Activated CD4-positive, alpha-beta memory T cell treated with anti-CD3 and anti-CD28 coated beads, Interleukin-2, amount 10 ng/mL, durations not matched to agents 7 days and 5 days (primary cell): Measurements from ENCODE around the gene MPDU1. TPM values are rescaled to one million over a fixed set of nuclear protein-coding genes. Genes with fewer than 3 reads are reported as not detected.
A peak's percentile ranks its signal among the peaks of the same experiment; 100 is the strongest.
"Not testable (repeated sequence)": the region's sequence is repeated elsewhere in the genome, so short reads cannot be mapped to it uniquely, and the experiment has no call there.

Experiments
- CTCF ChIA-PET: fragments of 350-600 bp; sonication (Branson Sonifier 250); formaldehyde crosslinking; loops from one replicate; lab custom pipeline; 2021; ENCODE audit warnings: antibody characterized with exemption, inconsistent platforms; lab: Charles Lee
- POLR2A ChIA-PET: fragments of 350-600 bp; sonication (Branson Sonifier 250); formaldehyde crosslinking; loops from one replicate; lab custom pipeline; 2021; ENCODE audit warnings: antibody characterized with exemption; lab: Charles Lee
- DNase-seq: peaks from one replicate; pipeline ENCODE4 v3.0.0-alpha.2; 2020
- H3K27ac Mint-ChIP-seq: one replicate; pipeline ENCODE4 v1.8.0; 2021; ENCODE audit warnings: mild to moderate bottlenecking, mixed read lengths
- H3K27me3 Mint-ChIP-seq: one replicate; pipeline ENCODE4 v1.8.0; 2021; ENCODE audit warnings: mixed read lengths
- H3K36me3 Mint-ChIP-seq: one replicate; pipeline ENCODE4 v1.8.0; 2021; ENCODE audit warnings: low read depth, mixed read lengths
- H3K4me1 Mint-ChIP-seq: one replicate; pipeline ENCODE4 v1.8.0; 2021; ENCODE audit warnings: mixed read lengths
- H3K4me3 Mint-ChIP-seq: one replicate; pipeline ENCODE4 v1.8.0; 2021; ENCODE audit warnings: mild to moderate bottlenecking, mixed read lengths
- H3K9me3 Mint-ChIP-seq: one replicate; pipeline ENCODE4 v1.8.0; 2021; ENCODE audit warnings: mixed read lengths
- total RNA-seq, 2 experiments: library from RNA; stranded (reverse); gene quantifications; one replicate each; pipeline ENCODE4 v1.2.3, GENCODE V29; 2021

MPDU1 gene
- total RNA-seq, 2 experiments from 2014 or later, result 54.1 to 58.6 TPM

DNA sequence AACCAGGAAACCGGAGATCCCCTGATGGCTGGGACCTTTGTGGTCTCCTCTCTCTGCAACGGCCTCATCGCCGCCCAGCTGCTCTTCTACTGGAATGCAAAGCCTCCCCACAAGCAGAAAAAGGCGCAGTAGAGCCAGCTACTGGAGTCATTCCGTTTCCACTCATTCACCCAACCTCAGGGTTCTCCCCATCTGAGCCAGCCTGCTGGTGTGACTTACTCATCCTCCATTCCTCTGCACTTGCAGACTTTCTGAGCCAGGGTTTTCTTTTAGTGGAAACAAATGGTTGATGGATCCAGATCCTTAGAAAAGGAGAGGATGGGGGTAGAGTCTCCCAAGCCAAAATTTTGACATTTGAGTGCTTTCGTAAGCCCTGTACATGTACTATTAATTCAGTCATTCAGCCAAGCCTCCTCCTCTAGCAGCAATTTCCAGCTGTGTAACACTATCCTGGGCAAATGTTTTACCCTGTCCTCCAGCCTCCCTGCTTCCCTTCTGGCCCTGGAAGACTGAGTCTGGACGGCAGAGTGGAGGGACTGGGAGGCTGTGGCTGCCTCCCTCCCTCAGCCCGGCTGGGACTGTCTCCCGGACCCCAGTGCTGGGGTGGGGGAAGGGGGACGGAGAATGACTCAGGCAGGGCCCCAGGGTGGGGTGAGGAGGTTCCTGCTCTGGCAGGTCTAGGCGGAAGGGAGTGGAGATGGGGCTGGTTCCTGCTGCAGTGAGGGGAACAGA, 3.9 kb downstream of the MPDU1 start:
- peaks cover 42% of the 10 kb centered on the region for H3K36me3 Mint-ChIP-seq
- ChIA-PET POLR2A (interaction anchor here (5.1 to 8.7 kb wide), 2 partner anchors 15 to 99 kb away, joined by 129 to 169 read pairs; partner anchors contain the start of genes TP53 and WRAP53), CTCF (interaction anchor here (0.9 to 1.5 kb wide), 2 partner anchors 156 to 231 kb away, joined by 5 read pairs; no protein-coding TSS in a partner anchor)
- no peaks in the 10 kb centered on the region for H3K27me3 Mint-ChIP-seq
- no peaks in the 10 kb centered on the region for H3K9me3 Mint-ChIP-seq
- H3K4me3 Mint-ChIP-seq, result no peak overlapping the region
- DNase-seq, result no peak
- H3K27ac Mint-ChIP-seq, result peak overlapping the region; percentile 35
- H3K4me1 Mint-ChIP-seq, result peaks cover 30% of the 10 kb centered on the region

DNA sequence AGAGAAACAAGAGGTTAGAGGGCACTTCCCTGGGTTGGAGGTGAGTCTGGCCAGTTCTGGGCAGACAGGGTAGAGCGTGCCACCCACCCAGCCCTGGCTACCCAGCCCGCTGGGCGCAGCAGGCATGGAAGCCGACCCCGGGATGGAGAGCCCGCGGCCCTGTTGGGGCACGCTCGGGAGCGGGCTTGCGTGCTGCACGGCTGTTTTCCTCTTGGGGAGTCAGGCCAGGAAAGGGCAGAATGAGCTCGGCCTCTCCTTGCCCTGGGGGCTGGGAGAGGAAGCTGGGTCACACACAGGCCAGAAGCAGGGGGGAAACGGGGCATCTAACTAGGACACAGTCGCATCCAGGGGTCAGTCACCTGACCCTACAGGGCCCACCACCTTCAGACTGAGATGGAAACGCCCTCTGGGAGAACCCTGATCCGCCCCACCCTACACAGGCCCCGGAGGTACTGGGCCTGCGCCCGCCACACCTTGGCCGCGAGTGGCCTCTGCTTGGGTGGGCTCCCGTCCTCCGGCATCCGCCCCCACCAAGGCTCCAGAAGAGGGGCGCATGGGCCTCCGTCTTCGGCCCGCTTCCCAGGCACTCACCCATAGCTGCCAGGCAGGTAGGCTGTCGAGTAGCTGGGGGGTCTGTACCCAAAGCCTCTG, 5.0 kb downstream of the MPDU1 start:
- no peaks in the 10 kb centered on the region for H3K9me3 Mint-ChIP-seq
- no peak overlapping the region for H3K27ac Mint-ChIP-seq
- CTCF ChIA-PET, result interaction anchor here (0.6 to 2.4 kb wide), 24 partner anchors 8 to 238 kb away, joined by 3 to 24 read pairs (median 4); partner anchors contain the start of genes CHRNB1, FXR2, SENP3 and TMEM256
- no peak overlapping the region for H3K4me3 Mint-ChIP-seq
- peaks cover 51% of the 10 kb centered on the region for H3K36me3 Mint-ChIP-seq
- H3K4me1 Mint-ChIP-seq, result peaks cover 22% of the 10 kb centered on the region
- DNase-seq, result no peak
- POLR2A ChIA-PET, result interaction anchor here (1.0 to 2.3 kb wide), 7 partner anchors 9 to 103 kb away, joined by 3 to 17 read pairs (median 3); partner anchors contain the start of genes CD68, TP53 and WRAP53
- H3K27me3 Mint-ChIP-seq, result no peaks in the 10 kb centered on the region

DNA sequence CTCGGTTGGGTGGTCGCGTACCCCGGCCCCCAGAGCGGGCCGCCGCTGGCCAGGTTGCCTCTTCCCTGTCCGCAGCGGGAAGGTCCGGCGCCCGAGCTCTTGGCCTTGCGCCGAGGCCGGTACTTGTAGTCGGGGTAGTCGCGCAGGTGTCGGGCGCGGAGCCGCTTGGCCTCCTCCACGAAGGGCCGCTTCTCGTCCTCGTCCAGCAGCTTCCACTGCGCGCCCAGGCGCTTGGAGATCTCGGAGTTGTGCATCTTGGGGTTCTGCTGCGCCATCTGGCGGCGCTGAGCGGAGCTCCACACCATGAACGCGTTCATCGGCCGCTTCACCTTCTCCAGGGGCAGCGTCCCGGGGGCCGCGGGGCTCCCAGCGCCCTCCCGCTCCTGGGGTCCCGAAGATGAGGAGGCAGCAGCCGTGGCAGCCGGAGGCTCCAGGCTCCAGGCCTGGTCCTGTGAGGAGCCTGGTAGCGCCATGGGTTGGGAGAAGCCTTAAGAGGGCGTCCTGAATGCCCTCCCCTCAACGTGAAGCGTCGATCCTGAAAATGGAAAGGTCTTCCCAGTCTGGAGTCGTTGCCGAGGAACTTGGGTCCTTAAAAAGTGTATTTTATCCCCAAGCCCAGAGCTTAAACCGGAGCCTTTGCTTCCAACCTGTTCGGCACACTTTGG, 5.7 kb downstream of the MPDU1 start:
- ChIA-PET POLR2A (interaction anchor here (1.0 to 2.3 kb wide), 8 partner anchors 9 to 104 kb away, joined by 3 to 17 read pairs (median 4); partner anchors contain the start of genes CD68, TP53 and WRAP53), CTCF (interaction anchor here (0.6 to 2.4 kb wide), 26 partner anchors 9 to 253 kb away, joined by 3 to 24 read pairs (median 4); partner anchors contain the start of genes ACAP1, CHRNB1, FXR2 and SENP3)
- peaks cover 58% of the 10 kb centered on the region for H3K36me3 Mint-ChIP-seq

GRCh38 chr17:7589891-7590691, 6.4 kb downstream of the MPDU1 start, which contains the start of gene SOX15:
SOX15 (minus strand) TSS chr17:7590094; CDS start chr17:7589676, 418 bp downstream.
- peaks cover 61% of the 10 kb centered on the region for H3K36me3 Mint-ChIP-seq
- peak within 1 kb of the TSS; percentile 26 for H3K27ac Mint-ChIP-seq

More for the DNA sequence above, 5.7 kb downstream of the MPDU1 start:
- Mint-ChIP-seq H3K27ac (peak overlapping the region; percentile 26), H3K4me1 (peaks cover 22% of the 10 kb centered on the region), H3K9me3 (no peaks in the 10 kb centered on the region), H3K27me3 (no peaks in the 10 kb centered on the region), H3K4me3 (no peak overlapping the region)
- peak; percentile 71 for DNase-seq

DNA sequence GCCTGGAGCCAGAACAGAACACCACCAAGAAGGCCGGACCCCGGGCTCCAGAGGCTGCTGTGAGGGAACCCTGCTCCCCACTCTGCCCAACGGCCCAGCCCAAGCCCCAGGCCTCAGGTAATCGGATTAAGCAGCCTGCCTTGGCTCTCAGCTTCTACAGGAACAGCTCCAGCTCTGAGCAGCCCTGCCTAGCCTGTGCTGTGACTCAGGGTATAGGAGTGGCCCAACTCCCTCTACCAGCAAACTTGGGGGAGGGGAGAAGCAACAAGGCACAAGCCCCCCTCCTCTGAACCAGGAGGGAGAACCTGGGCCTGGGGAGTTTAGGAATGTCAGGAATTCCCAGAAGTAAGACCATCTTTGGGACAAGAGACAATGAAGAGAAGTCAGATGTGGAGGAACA, 7.1 kb downstream of the MPDU1 start:
- Mint-ChIP-seq H3K4me3 (no peak overlapping the region), H3K4me1 (peaks cover 9% of the 10 kb centered on the region), H3K36me3 (peaks cover 64% of the 10 kb centered on the region), H3K9me3 (no peaks in the 10 kb centered on the region), H3K27me3 (no peaks in the 10 kb centered on the region), H3K27ac (no peak overlapping the region)
- ChIA-PET CTCF (interaction anchor here (0.7 to 2.4 kb wide), 4 partner anchors 11 to 97 kb away, joined by 3 to 12 read pairs (median 8); partner anchors contain the start of genes SENP3 and TP53), POLR2A (interaction anchor here (0.8 to 2.1 kb wide), 4 partner anchors 11 to 97 kb away, joined by 3 to 8 read pairs (median 6); partner anchors contain the start of genes CD68, TP53 and WRAP53)
- no peak for DNase-seq

More at GRCh38 chr17:7589891-7590691, 6.4 kb downstream of the MPDU1 start, which contains the start of gene SOX15:
- no peak for DNase-seq
- POLR2A ChIA-PET, result interaction anchor here (0.8 to 2.3 kb wide), 7 partner anchors 10 to 98 kb away, joined by 3 to 17 read pairs (median 4); partner anchors contain the start of genes CD68, TP53 and WRAP53
- H3K4me1 Mint-ChIP-seq, result peaks cover 16% of the 10 kb centered on the region
- H3K9me3 Mint-ChIP-seq, result no peaks in the 10 kb centered on the region
- CTCF ChIA-PET, result interaction anchor here (0.7 to 2.4 kb wide), 22 partner anchors 9 to 254 kb away, joined by 3 to 24 read pairs (median 4); partner anchors contain the start of genes ACAP1, CHRNB1, FXR2 and SENP3
- H3K27me3 Mint-ChIP-seq, result no peaks in the 10 kb centered on the region
- H3K4me3 Mint-ChIP-seq, result no peak within 1 kb of the TSS

DNA sequence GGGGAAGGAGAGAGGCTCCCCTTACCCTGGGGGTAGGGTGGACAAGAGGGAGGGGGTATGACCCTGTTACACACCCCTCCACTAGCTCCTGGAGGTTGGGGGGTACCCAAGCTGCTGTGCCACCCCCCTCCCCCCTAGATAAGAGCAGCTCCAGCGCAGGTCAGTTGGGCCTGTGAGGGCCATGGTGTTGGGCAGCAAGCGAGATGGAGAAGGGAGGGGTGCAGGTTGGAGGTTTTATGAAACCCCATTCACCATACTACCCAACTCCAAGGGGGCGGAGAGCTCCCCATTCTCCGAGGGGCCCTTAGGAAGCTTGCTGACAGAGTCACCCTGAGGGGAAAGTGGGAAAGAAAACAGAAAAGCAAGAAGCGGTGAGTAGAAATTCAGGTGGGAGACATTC, 7.9 kb downstream of the MPDU1 start:
- no peak for DNase-seq
- Mint-ChIP-seq H3K4me3 (no peak overlapping the region), H3K9me3 (no peaks in the 10 kb centered on the region), H3K27me3 (no peaks in the 10 kb centered on the region), H3K4me1 (peaks cover 4% of the 10 kb centered on the region), H3K27ac (no peak overlapping the region), H3K36me3 (peaks cover 68% of the 10 kb centered on the region)
- POLR2A ChIA-PET, result interaction anchor here (1.4 kb wide), 1 partner anchor 13 kb away, joined by 3 read pairs; the partner anchor contains the start of gene CD68
- CTCF ChIA-PET, result no interaction called here

DNA sequence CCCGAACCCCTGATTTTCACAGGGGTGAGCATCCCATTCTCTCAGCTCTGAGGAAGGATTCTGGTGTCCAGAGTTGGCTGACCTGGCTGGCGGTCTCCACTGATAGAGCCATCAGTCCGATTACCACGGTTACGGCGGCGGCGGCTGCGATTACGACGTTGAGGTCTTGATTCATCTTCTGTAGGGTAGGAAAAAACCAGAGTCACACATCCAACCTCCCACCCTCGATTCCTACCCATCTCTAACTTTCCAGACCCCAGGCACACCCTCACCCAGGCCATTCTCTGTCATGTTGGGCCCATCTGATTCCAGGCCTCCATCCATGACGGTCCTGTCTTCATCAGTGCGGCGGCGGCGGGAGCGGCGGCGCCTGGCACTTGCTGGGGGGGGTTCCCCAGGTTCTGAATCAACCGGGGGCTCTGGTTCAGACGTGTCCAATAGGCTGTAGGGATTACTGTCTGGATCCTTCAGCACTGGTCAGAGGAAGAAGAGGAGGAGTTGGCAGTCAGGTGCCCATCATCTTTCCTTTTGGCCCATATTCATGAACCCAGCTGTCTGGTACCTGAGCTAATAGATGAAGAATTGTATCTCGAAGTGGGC, 8.9 kb downstream of the MPDU1 start:
- no peak overlapping the region for H3K4me3 Mint-ChIP-seq
- no peak overlapping the region for H3K27ac Mint-ChIP-seq
- no peak for DNase-seq
- no peaks in the 10 kb centered on the region for H3K9me3 Mint-ChIP-seq
- no peaks in the 10 kb centered on the region for H3K27me3 Mint-ChIP-seq
- CTCF ChIA-PET, result interaction anchor here (0.6 kb wide), 1 partner anchor 23 kb away, joined by 3 read pairs; no protein-coding TSS in a partner anchor
- peaks cover 2% of the 10 kb centered on the region for H3K4me1 Mint-ChIP-seq
- POLR2A ChIA-PET, result interaction anchor here (1.1 to 3.1 kb wide), 3 partner anchors 8 to 95 kb away, joined by 3 to 21 read pairs (median 4); partner anchors contain the start of genes CD68, MPDU1 and TP53
- peaks cover 66% of the 10 kb centered on the region for H3K36me3 Mint-ChIP-seq

- H3K4me1 Mint-ChIP-seq, result peaks cover 2% of the 10 kb centered on the region
- no peaks in the 10 kb centered on the region for H3K9me3 Mint-ChIP-seq
- H3K27me3 Mint-ChIP-seq, result no peaks in the 10 kb centered on the region
- ChIA-PET POLR2A (interaction anchor here (1.1 to 3.1 kb wide), 2 partner anchors 9 to 94 kb away, joined by 4 to 21 read pairs; partner anchors contain the start of genes MPDU1 and TP53), CTCF (no interaction called here)
- no peak overlapping the region for H3K27ac Mint-ChIP-seq
- no peak overlapping the region for H3K4me3 Mint-ChIP-seq
- no peak for DNase-seq
- H3K36me3 Mint-ChIP-seq, result peaks cover 60% of the 10 kb centered on the region
These were observed 9.6 kb downstream of the MPDU1 start for GRCh38 chr17:7593296-7593695.

- POLR2A ChIA-PET, CTCF ChIA-PET, H3K4me3 Mint-ChIP-seq, H3K9me3 Mint-ChIP-seq, DNase-seq, H3K4me1 Mint-ChIP-seq, H3K27ac Mint-ChIP-seq, H3K27me3 Mint-ChIP-seq: not testable (repeated sequence)
- peaks cover 63% of the 10 kb centered on the region for H3K36me3 Mint-ChIP-seq
These were observed 13.9 kb downstream of the MPDU1 start for GRCh38 chr17:7597561-7597960.

DNA sequence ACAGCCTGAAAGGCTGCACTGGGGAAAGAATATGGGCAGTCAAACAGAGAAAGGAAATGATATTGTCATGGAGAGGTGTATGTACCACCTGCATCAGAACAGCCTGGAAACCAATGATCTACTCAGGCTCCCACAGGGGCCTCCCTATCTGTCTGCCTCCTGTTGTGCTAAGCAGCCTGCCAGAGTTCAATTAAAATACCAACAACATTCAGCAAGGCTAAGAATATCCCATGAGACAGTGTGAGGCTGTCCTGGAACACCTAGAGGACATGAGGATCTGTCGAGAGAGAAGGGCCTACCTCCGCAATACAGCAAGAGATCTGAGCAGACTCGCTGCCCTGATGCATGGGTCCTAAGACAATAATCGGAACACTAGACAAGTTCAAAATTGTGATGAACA, 22.6 kb downstream of the MPDU1 start:
- Mint-ChIP-seq H3K27me3 (no peaks in the 10 kb centered on the region), H3K27ac (no peak overlapping the region), H3K4me1 (peaks cover 5% of the 10 kb centered on the region), H3K4me3 (no peak overlapping the region), H3K9me3 (no peaks in the 10 kb centered on the region), H3K36me3 (peaks cover 38% of the 10 kb centered on the region)
- no peak for DNase-seq
- POLR2A ChIA-PET, result interaction anchor here (1.0 kb wide), 1 partner anchor 78 kb away, joined by 3 read pairs; no protein-coding TSS in a partner anchor
- CTCF ChIA-PET, result no interaction called here

DNA sequence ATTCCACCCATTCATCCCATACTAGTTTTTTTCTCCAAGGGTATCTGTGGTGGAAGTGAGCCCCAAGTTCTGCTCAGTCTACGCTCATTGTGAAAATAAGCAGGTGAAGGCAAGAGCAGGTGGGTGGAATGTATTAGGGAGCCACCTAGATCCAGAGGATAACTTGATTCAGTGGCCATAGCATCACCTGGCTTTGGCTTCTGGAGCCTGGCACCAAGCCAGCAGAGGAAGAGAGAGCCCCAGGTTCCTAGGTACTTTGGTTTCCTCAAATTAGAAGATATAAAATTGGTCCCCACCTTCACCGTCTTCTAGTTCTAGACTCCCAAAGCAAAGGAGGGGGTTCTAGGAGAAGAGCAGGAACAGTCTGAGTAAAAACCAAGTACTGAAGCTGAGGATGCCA, 27.0 kb downstream of the MPDU1 start:
- H3K27me3 Mint-ChIP-seq, result no peaks in the 10 kb centered on the region
- DNase-seq, result no peak
- peaks cover 19% of the 10 kb centered on the region for H3K36me3 Mint-ChIP-seq
- H3K4me3 Mint-ChIP-seq, result no peak overlapping the region
- H3K27ac Mint-ChIP-seq, result no peak overlapping the region
- H3K9me3 Mint-ChIP-seq, result no peaks in the 10 kb centered on the region
- POLR2A ChIA-PET, result interaction anchor here (1.2 to 2.0 kb wide), 2 partner anchors 27 to 31 kb away, joined by 3 to 8 read pairs; partner anchors contain the start of genes CD68 and MPDU1
- CTCF ChIA-PET, result interaction anchor here (0.6 to 1.4 kb wide), 2 partner anchors 10 to 379 kb away, joined by 3 read pairs; no protein-coding TSS in a partner anchor
- peaks cover 30% of the 10 kb centered on the region for H3K4me1 Mint-ChIP-seq
